Bronchial epithelial cell (primary cell): ENCODE results near the gene MACROH2A1. TPM values are rescaled to one million over a fixed set of nuclear protein-coding genes. Genes with fewer than 3 reads are reported as not detected.

ENCODE experiments used
- DNase-seq: peaks from one replicate; pipeline ENCODE4 v3.0.0-alpha.2; 2010; ENCODE audit warnings: low read depth
- FAIRE-seq: peaks from 2 replicates; lab custom pipeline; 2011; peaks lifted over from hg19 to GRCh38; lab: Jason Lieb, UNC
- H3K27me3 ChIP-seq: 2 replicates; pipeline ENCODE4 v1.5.1; 2011; ENCODE audit warnings: low read length; ENCODE audit not compliant: control insufficient read depth, insufficient read depth
- H3K36me3 ChIP-seq: 2 replicates; pipeline ENCODE4 v1.5.1; 2011; ENCODE audit warnings: low read length; ENCODE audit not compliant: control insufficient read depth, insufficient read depth
- H3K4me3 ChIP-seq: 2 replicates; pipeline ENCODE4 v1.5.1; 2011; ENCODE audit warnings: mild to moderate bottlenecking, low read depth, low read length, control low read depth
- total RNA-seq: library from RNA; depleted of rRNA; stranded (reverse); fragments of >200 nt; gene quantifications from 2 replicates; pipeline ENCODE4 v1.2.1, GENCODE V29; 2014
- TF ChIP-seq, protein P1 (sequence below): IDR thresholded peaks from 2 replicates; pipeline ENCODE4 v1.5.1; 2011; ENCODE audit warnings: mild to moderate bottlenecking, moderate library complexity, low read length, control low read depth, inconsistent platforms; ENCODE audit not compliant: insufficient read depth, severe bottlenecking

Gene MACROH2A1
- total RNA-seq, 1 donor from 2014 or later = 257 TPM

DNA sequence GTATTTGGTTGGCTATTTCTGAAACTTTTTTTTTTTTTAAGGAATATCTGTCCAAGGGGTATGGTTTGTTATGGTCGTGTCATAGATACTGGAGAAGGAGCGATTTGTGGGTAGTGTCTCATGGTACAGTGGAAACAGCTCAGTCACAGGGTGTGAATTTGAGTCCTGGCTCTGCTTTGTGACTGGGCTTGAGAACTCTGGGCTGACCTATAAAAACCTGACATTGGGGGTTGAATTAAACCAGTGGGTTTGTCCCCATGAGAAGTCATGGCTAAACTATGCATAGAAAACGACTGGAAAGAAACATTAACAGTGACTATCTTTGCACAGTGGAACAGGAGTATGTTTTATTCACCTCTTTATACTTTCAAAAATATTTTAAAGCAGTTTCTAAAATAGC, 54.7 kb downstream of the MACROH2A1 start:
- H3K27me3 ChIP-seq = no peaks in the 10 kb centered on the region
- no peak for FAIRE-seq
- peaks cover 38% of the 10 kb centered on the region for H3K36me3 ChIP-seq
- H3K4me3 ChIP-seq = no peak overlapping the region
- TF ChIP-seq, protein P1, sequence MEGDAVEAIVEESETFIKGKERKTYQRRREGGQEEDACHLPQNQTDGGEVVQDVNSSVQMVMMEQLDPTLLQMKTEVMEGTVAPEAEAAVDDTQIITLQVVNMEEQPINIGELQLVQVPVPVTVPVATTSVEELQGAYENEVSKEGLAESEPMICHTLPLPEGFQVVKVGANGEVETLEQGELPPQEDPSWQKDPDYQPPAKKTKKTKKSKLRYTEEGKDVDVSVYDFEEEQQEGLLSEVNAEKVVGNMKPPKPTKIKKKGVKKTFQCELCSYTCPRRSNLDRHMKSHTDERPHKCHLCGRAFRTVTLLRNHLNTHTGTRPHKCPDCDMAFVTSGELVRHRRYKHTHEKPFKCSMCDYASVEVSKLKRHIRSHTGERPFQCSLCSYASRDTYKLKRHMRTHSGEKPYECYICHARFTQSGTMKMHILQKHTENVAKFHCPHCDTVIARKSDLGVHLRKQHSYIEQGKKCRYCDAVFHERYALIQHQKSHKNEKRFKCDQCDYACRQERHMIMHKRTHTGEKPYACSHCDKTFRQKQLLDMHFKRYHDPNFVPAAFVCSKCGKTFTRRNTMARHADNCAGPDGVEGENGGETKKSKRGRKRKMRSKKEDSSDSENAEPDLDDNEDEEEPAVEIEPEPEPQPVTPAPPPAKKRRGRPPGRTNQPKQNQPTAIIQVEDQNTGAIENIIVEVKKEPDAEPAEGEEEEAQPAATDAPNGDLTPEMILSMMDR = no peak
- no peak for DNase-seq

DNA sequence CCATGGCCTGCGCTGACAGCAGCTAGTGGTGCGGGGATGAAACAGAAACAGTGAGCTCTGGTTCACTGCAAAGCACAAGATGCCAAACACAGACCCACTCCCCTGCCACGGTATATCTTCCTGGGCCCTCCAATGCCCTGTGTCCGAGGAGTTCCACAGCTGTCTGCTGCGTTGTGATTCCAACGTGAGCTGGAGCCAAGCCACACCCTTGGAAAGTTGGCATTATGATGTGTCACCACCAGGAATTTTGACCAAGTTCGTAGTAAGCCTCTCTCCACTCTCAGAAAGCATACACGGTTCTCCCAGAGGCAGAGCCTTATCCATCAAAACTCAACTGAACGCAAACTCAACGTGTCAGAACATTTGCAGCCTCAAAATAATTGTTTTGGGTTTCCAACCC, 55.6 kb downstream of the MACROH2A1 start:
- Histone ChIP-seq H3K27me3 (no peaks in the 10 kb centered on the region), H3K36me3 (peaks cover 40% of the 10 kb centered on the region), H3K4me3 (no peak overlapping the region)
- TF ChIP-seq, protein P1 = no peak
- FAIRE-seq (no peak), DNase-seq (peak; percentile 27)

DNA sequence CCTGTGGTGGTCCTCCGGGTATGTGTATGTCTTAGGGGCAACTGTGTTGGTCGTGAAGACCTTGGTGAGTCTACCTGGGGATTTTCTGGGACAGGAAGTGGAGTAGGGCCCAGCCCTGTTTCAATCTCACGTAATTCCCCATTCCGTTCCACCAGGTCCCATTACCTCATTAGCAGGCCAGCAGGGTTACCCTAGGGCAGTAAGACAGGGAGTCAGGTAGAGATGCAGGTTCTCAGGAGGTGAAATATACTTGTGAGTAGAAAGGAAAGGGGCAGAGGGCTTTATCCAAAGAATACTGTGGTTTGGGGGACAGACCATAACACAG, 56.5 kb downstream of the MACROH2A1 start:
- DNase-seq (no peak), FAIRE-seq (no peak)
- TF ChIP-seq, protein P1 = no peak
- no peak overlapping the region for H3K4me3 ChIP-seq
- H3K36me3 ChIP-seq = peaks cover 43% of the 10 kb centered on the region
- H3K27me3 ChIP-seq = no peaks in the 10 kb centered on the region

DNA sequence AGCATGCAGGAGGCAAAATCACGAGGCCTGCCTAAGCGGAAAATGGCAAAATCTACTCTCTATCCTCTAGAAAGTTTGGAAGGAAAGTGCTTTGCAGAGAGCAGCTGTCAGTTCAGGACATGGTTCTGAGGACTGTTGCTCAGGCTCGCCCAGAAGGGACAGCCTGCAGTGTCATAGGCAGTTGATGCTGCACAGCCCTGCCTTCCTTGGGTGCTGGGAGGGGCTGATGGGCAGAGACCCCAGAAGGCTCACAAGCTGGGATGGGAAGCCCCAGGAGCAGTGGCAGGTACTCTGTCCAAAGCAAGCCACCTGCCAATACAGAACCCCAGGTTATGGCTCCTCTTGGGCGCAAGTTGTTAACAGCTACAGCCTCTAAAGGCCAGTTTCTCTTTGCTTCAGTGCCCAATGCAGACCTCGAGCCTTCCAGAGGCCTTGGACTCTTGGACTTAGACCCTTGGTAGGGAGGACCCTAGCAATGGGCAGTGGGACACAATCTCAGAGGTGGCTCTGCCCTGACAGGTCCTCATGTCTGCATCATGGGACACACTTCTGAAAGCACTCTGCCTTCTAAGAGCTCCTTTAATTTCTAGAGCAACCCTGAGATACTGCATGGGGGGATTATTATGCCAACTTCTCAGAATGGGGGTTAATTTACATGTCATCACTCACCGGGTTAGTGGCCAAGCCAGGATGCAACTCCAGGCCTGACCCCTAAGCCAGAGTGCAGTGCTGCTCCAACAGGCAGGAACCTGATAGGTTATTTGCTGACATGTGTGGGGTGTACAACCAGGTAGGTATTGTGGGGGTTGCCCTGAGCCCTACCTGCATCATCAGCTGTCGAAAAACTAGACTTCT, 57.1 kb downstream of the MACROH2A1 start:
- DNase-seq (no peak), FAIRE-seq (no peak)
- no peaks in the 10 kb centered on the region for H3K27me3 ChIP-seq
- H3K36me3 ChIP-seq = peaks cover 40% of the 10 kb centered on the region
- TF ChIP-seq, protein P1 = no peak
- no peak overlapping the region for H3K4me3 ChIP-seq

DNA sequence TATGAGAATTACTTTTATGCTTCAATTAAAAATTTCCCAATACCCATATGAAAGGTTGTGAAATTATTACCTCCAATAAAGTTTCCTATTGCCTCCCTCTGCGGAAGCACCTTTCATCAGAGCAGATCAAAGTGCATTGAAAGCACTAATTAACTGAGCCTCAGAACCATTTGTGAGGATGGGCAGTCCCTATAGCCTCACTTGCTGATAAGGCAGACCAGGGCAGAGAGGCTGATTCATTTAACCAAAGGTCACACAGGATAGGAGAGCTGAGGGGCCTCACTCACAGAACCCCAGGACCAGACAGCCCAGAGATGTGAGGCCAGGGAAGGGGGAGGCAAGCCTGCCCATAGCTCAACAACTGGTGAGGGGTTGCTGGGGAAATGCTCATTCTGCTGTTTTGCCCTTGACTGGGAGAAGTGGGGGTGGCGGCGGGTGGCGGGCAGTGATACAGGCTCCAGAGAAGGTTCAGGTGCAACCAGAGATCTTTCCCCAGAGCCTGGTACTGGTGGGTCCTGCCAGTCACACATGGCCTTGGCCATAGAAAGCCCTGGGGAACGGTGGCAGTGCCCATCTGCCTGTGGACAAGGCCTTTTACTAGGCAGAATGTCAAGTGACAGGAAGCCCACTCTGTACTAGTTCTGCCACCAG, 57.9 kb downstream of the MACROH2A1 start:
- DNase-seq (no peak), FAIRE-seq (no peak)
- TF ChIP-seq, protein P1 = no peak
- H3K27me3 ChIP-seq = no peaks in the 10 kb centered on the region
- no peak overlapping the region for H3K4me3 ChIP-seq
- H3K36me3 ChIP-seq = peaks cover 40% of the 10 kb centered on the region
